ENCODE measurements around the gene EIF2S1.
"Not testable (repeated sequence)": the region's sequence is repeated elsewhere in the genome, so short reads cannot be mapped to it uniquely, and the experiment has no call there.

EIF2S1 gene

GRCh38 chr14:67359775-67360469 is at the start of gene EIF2S1, which contains the start of gene ATP6V1D:
EIF2S1 (plus strand) TSS chr14:67360328; CDS start chr14:67364768, 4,440 bp downstream.
ATP6V1D (minus strand) TSS chr14:67359804; CDS start chr14:67359698, 106 bp downstream.
- peak; percentile 96 to 99 (median 98) for DNase-seq

GRCh38 chr14:67311868-67312267 is 48.3 kb upstream of the EIF2S1 start:
- DNase-seq: no peak

- no peak for DNase-seq
Observed at GRCh38 chr14:67313153-67313552, 47.0 kb upstream of the EIF2S1 start.

GRCh38 chr14:67317822-67318221 is 42.3 kb upstream of the EIF2S1 start:
- no peak for DNase-seq

GRCh38 chr14:67319142-67319541 is 41.0 kb upstream of the EIF2S1 start:
- no peak for DNase-seq

- not testable (repeated sequence) for DNase-seq
Observed at GRCh38 chr14:67329666-67330065, 30.5 kb upstream of the EIF2S1 start.

- DNase-seq: no peak
Observed at GRCh38 chr14:67331368-67332125, 28.6 kb upstream of the EIF2S1 start.

- no peak for DNase-seq
Observed at GRCh38 chr14:67332468-67332867, 27.7 kb upstream of the EIF2S1 start.

GRCh38 chr14:67335781-67336180 is 24.3 kb upstream of the EIF2S1 start:
- no peak for DNase-seq

- not testable (repeated sequence) for DNase-seq
Observed at GRCh38 chr14:67341231-67341630, 18.9 kb upstream of the EIF2S1 start.

GRCh38 chr14:67343601-67344230 is 16.4 kb upstream of the EIF2S1 start:
- no peak for DNase-seq

GRCh38 chr14:67345583-67345982 is 14.5 kb upstream of the EIF2S1 start:
- no peak for DNase-seq

GRCh38 chr14:67352055-67352454 is 8.1 kb upstream of the EIF2S1 start:
- DNase-seq: no peak

GRCh38 chr14:67357186-67357968 is 2.8 kb upstream of the EIF2S1 start:
- DNase-seq: no peak

- DNase-seq: no peak
Observed at GRCh38 chr14:67357969-67358354, 2.2 kb upstream of the EIF2S1 start.

- no peak for DNase-seq
Observed at GRCh38 chr14:67358924-67359774, 979 bp upstream of the EIF2S1 start.

GRCh38 chr14:67360470-67361206 is 510 bp downstream of the EIF2S1 start:
- no peak for DNase-seq

- DNase-seq: no peak
Observed at GRCh38 chr14:67365476-67365875, 5.3 kb downstream of the EIF2S1 start.

- DNase-seq: no peak
Observed at GRCh38 chr14:67370830-67371229, 10.7 kb downstream of the EIF2S1 start.

- no peak for DNase-seq
Observed at GRCh38 chr14:67371247-67372148, 11.4 kb downstream of the EIF2S1 start.

All from activated naive CD4-positive, alpha-beta T cell (primary cell).